SK-N-SH (cell line): ENCODE measurements around the gene AFAP1.

ENCODE experiments used
- GATA2 ChIP-seq: sonication (generic); formaldehyde crosslinking; IDR thresholded peaks from 2 replicates; pipeline ENCODE4 v1.5.0; 2020; ENCODE audit warnings: mild to moderate bottlenecking, missing genetic modification reagents
- NRF1 ChIP-seq: IDR thresholded peaks from 2 replicates; pipeline ENCODE4 v1.6.1; 2012; ENCODE audit warnings: low read depth, mild to moderate bottlenecking, low read length
- POLR2AphosphoS5 ChIP-seq: IDR thresholded peaks from 2 replicates; pipeline ENCODE4 v1.6.1; 2012; ENCODE audit warnings: low read depth, low read length
- SIN3A ChIP-seq: IDR thresholded peaks from 2 replicates; pipeline ENCODE4 v1.6.1; 2012; ENCODE audit warnings: low read depth, mild to moderate bottlenecking, low read length, moderate library complexity, borderline replicate concordance
- SMC3 ChIP-seq: IDR thresholded peaks from 2 replicates; pipeline ENCODE4 v1.6.1; 2012; ENCODE audit warnings: low read depth, low read length, improper control_type of control experiment
- TEAD4 ChIP-seq: IDR thresholded peaks from 2 replicates; pipeline ENCODE4 v1.4.0; 2012; ENCODE audit warnings: mild to moderate bottlenecking, borderline replicate concordance; ENCODE audit not compliant: insufficient read depth
- TF ChIP-seq, protein P1 (sequence below): fragments of 200-600 bp; sonication (generic); IDR thresholded peaks from 2 replicates; pipeline ENCODE4 v1.6.1; 2017; ENCODE audit warnings: antibody characterized with exemption, mild to moderate bottlenecking, moderate library complexity
- TF ChIP-seq, protein P2 (sequence below): IDR thresholded peaks from 2 replicates; pipeline ENCODE4; 2012
- TF ChIP-seq, protein P3 (sequence below): IDR thresholded peaks from 2 replicates; pipeline ENCODE4 v1.4.0; 2012; ENCODE audit warnings: low read depth, borderline replicate concordance

DNA sequence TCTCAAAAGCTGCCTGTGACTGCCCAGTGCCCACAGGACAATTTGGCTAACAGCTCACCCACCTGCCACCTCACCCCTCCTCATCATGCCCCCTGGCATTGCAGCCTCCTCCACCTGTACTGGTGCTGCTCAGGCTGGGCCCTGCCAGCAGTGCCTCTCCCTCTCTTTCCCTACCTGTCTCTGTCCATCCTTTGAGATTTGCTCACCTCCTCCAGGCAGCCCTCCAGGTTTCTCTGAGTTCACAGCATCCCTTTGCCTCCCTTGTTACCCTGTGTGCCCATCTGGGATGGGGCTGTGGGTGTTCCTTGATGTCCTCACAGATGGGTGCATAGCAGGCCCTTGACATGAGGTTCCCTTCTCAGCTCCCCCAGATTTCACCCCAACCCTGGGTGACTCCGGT lies 224.9 kb downstream of the AFAP1 start:
- TF ChIP-seq TEAD4: no peak
- TF ChIP-seq, protein P1, sequence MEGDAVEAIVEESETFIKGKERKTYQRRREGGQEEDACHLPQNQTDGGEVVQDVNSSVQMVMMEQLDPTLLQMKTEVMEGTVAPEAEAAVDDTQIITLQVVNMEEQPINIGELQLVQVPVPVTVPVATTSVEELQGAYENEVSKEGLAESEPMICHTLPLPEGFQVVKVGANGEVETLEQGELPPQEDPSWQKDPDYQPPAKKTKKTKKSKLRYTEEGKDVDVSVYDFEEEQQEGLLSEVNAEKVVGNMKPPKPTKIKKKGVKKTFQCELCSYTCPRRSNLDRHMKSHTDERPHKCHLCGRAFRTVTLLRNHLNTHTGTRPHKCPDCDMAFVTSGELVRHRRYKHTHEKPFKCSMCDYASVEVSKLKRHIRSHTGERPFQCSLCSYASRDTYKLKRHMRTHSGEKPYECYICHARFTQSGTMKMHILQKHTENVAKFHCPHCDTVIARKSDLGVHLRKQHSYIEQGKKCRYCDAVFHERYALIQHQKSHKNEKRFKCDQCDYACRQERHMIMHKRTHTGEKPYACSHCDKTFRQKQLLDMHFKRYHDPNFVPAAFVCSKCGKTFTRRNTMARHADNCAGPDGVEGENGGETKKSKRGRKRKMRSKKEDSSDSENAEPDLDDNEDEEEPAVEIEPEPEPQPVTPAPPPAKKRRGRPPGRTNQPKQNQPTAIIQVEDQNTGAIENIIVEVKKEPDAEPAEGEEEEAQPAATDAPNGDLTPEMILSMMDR: no peak
- TF ChIP-seq SMC3: no peak
- TF ChIP-seq, protein P2, sequence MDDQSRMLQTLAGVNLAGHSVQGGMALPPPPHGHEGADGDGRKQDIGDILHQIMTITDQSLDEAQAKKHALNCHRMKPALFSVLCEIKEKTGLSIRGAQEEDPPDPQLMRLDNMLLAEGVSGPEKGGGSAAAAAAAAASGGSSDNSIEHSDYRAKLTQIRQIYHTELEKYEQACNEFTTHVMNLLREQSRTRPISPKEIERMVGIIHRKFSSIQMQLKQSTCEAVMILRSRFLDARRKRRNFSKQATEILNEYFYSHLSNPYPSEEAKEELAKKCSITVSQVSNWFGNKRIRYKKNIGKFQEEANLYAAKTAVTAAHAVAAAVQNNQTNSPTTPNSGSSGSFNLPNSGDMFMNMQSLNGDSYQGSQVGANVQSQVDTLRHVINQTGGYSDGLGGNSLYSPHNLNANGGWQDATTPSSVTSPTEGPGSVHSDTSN: no peak
- no peak for TF ChIP-seq SIN3A
- TF ChIP-seq GATA2 (CRISPR knock-in tag): no peak
- no peak for TF ChIP-seq POLR2AphosphoS5
- TF ChIP-seq, protein P3, sequence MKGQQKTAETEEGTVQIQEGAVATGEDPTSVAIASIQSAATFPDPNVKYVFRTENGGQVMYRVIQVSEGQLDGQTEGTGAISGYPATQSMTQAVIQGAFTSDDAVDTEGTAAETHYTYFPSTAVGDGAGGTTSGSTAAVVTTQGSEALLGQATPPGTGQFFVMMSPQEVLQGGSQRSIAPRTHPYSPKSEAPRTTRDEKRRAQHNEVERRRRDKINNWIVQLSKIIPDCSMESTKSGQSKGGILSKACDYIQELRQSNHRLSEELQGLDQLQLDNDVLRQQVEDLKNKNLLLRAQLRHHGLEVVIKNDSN: no peak
- TF ChIP-seq NRF1: no peak
